ENCODE data around the gene BRWD1. TPM values are rescaled to one million over a fixed set of nuclear protein-coding genes. Genes with fewer than 3 reads are reported as not detected.

The BRWD1 gene
- total RNA-seq, 4 donors from 2014 or later, result 63.8 to 281 (median 103) TPM

DNA sequence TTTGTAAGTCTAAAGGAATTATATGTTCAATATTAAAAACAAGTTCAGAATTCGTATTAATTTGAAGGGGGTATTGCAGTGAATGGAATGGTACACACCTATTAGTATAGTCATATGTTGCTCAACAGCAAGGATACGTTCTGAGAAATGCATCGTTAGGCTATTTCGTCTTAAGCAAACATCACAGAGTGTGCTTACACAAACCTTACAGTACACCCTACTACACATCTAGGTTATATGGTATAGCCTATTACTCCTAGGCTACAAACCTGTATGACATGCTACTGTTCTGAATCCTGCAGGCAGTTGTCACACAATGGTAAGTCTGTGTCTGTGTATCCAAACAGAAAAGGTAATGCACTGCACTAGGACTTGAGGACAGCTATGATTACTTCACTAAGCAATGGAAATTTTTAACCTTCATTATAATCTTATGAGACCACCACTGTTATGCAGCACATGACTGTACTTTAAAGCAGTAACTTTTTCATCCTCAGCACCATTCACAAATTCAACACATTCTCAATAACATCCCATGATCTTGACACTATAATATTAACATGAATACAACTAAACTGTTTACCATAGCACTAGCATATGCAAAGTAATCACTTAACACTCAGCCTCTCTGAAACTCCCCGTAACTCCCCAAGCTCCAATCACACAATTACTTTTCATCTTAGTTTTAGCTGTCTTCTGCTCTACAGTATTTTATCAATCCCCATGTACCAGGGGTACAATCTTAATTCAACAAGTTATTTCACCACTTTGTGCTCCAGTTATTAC lies 115.8 kb downstream of the BRWD1 start:
- DNase-seq, result no peak
- Histone ChIP-seq H3K4me3 (no peak overlapping the region), H3K27me3 (no peaks in the 10 kb centered on the region), H3K27ac (peak overlapping the region in 2 of 4 donors; percentile 8 to 50), H3K36me3 (peaks cover 0 to 42% (median 18%) of the 10 kb centered on the region in 4 donors), H3K9me3 (no peaks in the 10 kb centered on the region), H3K4me1 (peaks cover 0 to 27% (median 15%) of the 10 kb centered on the region in 4 donors)
- in situ Hi-C loops (cut with MboI; ENCODE audit: low pct_ligation_motif_present in 1 of 4, low pct_unique_long_range_greater_than_20kb in 1 of 4, low sequenced_read_pairs in 3 of 4), result loop anchor here in 1 of 4 donors (25.0 kb wide), 1 partner anchor 190 kb away; a partner anchor contains a TSS
- 59 to 76% methylated on average over 2 to 5 of the region's 5 CpGs for WGBS, 2 donors (ENCODE audit: low coverage in 1 of 2)
- intact Hi-C loops (cut with DNase I; ENCODE audit: low total_unique reads), result no loop called here
- TF ChIP-seq POLR2AphosphoS5 (IDR thresholded peaks at IDR 0.05) (no peak), EP300 (IDR thresholded peaks at IDR 0.05; ENCODE audit: low read depth) (no peak), POLR2A (IDR thresholded peaks at IDR 0.05) (no peak)
- TF ChIP-seq, protein P1, sequence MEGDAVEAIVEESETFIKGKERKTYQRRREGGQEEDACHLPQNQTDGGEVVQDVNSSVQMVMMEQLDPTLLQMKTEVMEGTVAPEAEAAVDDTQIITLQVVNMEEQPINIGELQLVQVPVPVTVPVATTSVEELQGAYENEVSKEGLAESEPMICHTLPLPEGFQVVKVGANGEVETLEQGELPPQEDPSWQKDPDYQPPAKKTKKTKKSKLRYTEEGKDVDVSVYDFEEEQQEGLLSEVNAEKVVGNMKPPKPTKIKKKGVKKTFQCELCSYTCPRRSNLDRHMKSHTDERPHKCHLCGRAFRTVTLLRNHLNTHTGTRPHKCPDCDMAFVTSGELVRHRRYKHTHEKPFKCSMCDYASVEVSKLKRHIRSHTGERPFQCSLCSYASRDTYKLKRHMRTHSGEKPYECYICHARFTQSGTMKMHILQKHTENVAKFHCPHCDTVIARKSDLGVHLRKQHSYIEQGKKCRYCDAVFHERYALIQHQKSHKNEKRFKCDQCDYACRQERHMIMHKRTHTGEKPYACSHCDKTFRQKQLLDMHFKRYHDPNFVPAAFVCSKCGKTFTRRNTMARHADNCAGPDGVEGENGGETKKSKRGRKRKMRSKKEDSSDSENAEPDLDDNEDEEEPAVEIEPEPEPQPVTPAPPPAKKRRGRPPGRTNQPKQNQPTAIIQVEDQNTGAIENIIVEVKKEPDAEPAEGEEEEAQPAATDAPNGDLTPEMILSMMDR (IDR thresholded peaks at IDR 0.05), result no peak

DNA sequence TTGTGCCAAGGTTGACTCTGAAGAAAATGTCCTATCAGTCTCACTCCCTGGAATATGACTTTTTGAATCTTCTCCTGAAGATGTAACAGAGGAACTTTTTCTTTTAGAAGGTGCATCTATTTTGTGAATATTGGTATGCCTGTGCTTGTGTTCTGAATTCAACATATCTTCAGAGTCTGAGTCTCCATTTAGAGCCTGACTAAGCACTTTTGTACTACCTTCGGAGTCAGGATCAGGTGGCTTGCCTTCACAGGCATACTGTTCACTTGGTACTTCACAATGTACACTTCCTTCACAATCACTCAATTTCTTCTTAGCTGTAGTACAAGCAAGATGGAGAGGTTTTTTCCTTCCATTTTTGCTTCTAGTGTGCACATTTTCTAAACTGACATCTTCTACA lies 116.6 kb downstream of the BRWD1 start:
- TF ChIP-seq POLR2A (IDR thresholded peaks at IDR 0.05), result no peak
- no peak for TF ChIP-seq POLR2AphosphoS5 (IDR thresholded peaks at IDR 0.05)
- TF ChIP-seq, protein P1 (IDR thresholded peaks at IDR 0.05), result no peak
- TF ChIP-seq EP300 (IDR thresholded peaks at IDR 0.05; ENCODE audit: low read depth), result no peak
- in situ Hi-C loops (cut with MboI; ENCODE audit: low pct_ligation_motif_present in 1 of 4, low pct_unique_long_range_greater_than_20kb in 1 of 4, low sequenced_read_pairs in 3 of 4), result loop anchor here in 1 of 4 donors (25.0 kb wide), 1 partner anchor 190 kb away; a partner anchor contains a TSS
- 96% methylated on average over 1 of the region's 1 CpG; no CpG with 5 or more reads in 1 of the 2 donors for WGBS, 2 donors (ENCODE audit: low coverage in 1 of 2)
- peaks cover 0 to 27% (median 15%) of the 10 kb centered on the region in 4 donors for H3K4me1 ChIP-seq
- H3K4me3 ChIP-seq, result no peak overlapping the region
- DNase-seq, result no peak
- peaks cover 0 to 42% (median 15%) of the 10 kb centered on the region in 4 donors for H3K36me3 ChIP-seq
- no peaks in the 10 kb centered on the region for H3K9me3 ChIP-seq
- H3K27ac ChIP-seq, result peak overlapping the region; percentile 8 to 50 (median 32)
- no peaks in the 10 kb centered on the region for H3K27me3 ChIP-seq
- intact Hi-C loops (cut with DNase I; ENCODE audit: low total_unique reads), result no loop called here

DNA sequence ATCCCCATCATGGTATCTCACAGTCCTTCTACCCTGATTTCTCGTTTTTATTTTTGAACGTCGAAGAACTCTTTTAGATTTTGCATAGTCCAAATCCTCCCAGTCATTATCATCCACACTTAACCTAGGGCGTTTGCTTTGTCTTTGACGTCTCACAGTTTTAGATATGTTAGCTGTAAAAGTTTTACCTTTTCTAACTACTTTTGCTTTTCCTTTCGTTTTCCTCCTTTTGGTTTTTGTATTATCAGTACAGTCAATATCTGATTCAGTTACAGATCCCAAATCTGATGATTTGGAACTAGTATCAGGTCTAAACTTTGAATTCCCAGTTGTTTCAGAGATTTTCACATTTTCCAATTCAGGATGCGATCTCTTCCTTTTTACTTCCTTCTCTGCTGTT lies 117.1 kb downstream of the BRWD1 start:
- peaks cover 0 to 27% (median 15%) of the 10 kb centered on the region in 4 donors for H3K4me1 ChIP-seq
- H3K4me3 ChIP-seq, result no peak overlapping the region
- H3K9me3 ChIP-seq, result no peaks in the 10 kb centered on the region
- in situ Hi-C loops (cut with MboI; ENCODE audit: low pct_ligation_motif_present in 1 of 4, low pct_unique_long_range_greater_than_20kb in 1 of 4, low sequenced_read_pairs in 3 of 4) (loop anchor here in 1 of 4 donors (25.0 kb wide), 1 partner anchor 191 kb away; a partner anchor contains a TSS), intact Hi-C loops (cut with DNase I; ENCODE audit: low total_unique reads) (no loop called here)
- no peaks in the 10 kb centered on the region for H3K27me3 ChIP-seq
- peak overlapping the region; percentile 8 to 50 (median 32) for H3K27ac ChIP-seq
- H3K36me3 ChIP-seq, result peaks cover 0 to 37% (median 13%) of the 10 kb centered on the region in 4 donors
- WGBS, 2 donors (ENCODE audit: low coverage in 1 of 2), result 63 to 67% methylated on average over 6 to 7 of the region's 7 CpGs
- no peak for TF ChIP-seq POLR2A (IDR thresholded peaks at IDR 0.05)
- TF ChIP-seq EP300 (IDR thresholded peaks at IDR 0.05; ENCODE audit: low read depth), result no peak
- no peak for TF ChIP-seq POLR2AphosphoS5 (IDR thresholded peaks at IDR 0.05)
- TF ChIP-seq, protein P1 (IDR thresholded peaks at IDR 0.05), result no peak
- no peak for DNase-seq

DNA sequence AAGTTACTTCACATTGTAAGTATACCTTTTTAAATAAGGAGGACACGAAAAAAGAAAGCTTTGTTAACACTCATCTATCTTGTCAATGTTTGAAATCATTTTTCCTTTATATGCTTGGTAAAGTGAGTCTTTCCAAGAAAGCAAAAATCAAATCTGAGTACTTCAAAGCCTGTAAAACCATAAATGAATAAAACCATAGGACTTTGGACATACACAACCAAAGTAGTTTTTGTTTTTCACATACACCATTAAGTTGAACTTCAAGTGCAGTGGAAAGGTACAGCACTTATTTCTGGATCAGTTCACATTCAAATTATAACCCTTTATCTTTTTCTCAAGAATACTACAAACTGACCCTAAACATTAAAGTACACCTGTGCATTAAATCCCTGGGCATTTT lies 120.1 kb downstream of the BRWD1 start:
- peaks cover 0 to 27% (median 15%) of the 10 kb centered on the region in 4 donors for H3K4me1 ChIP-seq
- H3K4me3 ChIP-seq, result no peak overlapping the region
- WGBS, 2 donors (ENCODE audit: low coverage in 1 of 2), result 69 to 72% methylated on average over 1 of the region's 1 CpG
- in situ Hi-C loops (cut with MboI; ENCODE audit: low pct_ligation_motif_present in 1 of 4, low pct_unique_long_range_greater_than_20kb in 1 of 4, low sequenced_read_pairs in 3 of 4), result loop anchor here in 1 of 4 donors (25.0 kb wide), 1 partner anchor 194 kb away; a partner anchor contains a TSS
- peak overlapping the region in 2 of 4 donors; percentile 36 to 50 for H3K27ac ChIP-seq
- H3K36me3 ChIP-seq, result peaks cover 0 to 9% (median under 1%) of the 10 kb centered on the region in 4 donors
- no peak for DNase-seq
- no peaks in the 10 kb centered on the region for H3K9me3 ChIP-seq
- TF ChIP-seq POLR2A (IDR thresholded peaks at IDR 0.05) (no peak), EP300 (IDR thresholded peaks at IDR 0.05; ENCODE audit: low read depth) (no peak), POLR2AphosphoS5 (IDR thresholded peaks at IDR 0.05) (no peak)
- TF ChIP-seq, protein P1 (IDR thresholded peaks at IDR 0.05), result no peak
- no peaks in the 10 kb centered on the region for H3K27me3 ChIP-seq
- intact Hi-C loops (cut with DNase I; ENCODE audit: low total_unique reads), result no loop called here

All from transverse colon (tissue), 4 donors.